MCF 10A (cell line): ENCODE measurements around the gene MIS12. TPM values are rescaled to one million over a fixed set of nuclear protein-coding genes. Genes with fewer than 3 reads are reported as not detected.

Experiments
- BruUV-seq: library from RNA; stranded (reverse); fragments of 400-500 nt; replicated peaks from 2 replicates; lab custom pipeline; 2021; lab: Mats Ljungman, UMichigan
- CTCF ChIA-PET: fragments of 300-600 bp; sonication (Branson Sonifier 250); formaldehyde crosslinking; extraction: SDS; loops from one replicate; lab custom pipeline; 2021; ENCODE audit warnings: antibody characterized with exemption, inconsistent platforms; lab: Yijun Ruan, JAX
- POLR2A ChIA-PET: fragments of 300-600, 350-650 bp; sonication (Branson Sonifier 250); formaldehyde crosslinking; extraction: SDS; loops from one replicate; lab custom pipeline; 2020; ENCODE audit warnings: antibody characterized with exemption, inconsistent platforms; lab: Yijun Ruan, JAX
- DNase-seq: peaks from one replicate; pipeline ENCODE4 v3.0.0-alpha.2; 2018; ENCODE audit not compliant: unreplicated experiment
- H3K27ac Mint-ChIP-seq: one replicate; pipeline ENCODE4 v1.8.0; 2022; ENCODE audit warnings: mild to moderate bottlenecking, low read depth, mixed read lengths; ENCODE audit not compliant: unreplicated experiment
- H3K27me3 Mint-ChIP-seq: one replicate; pipeline ENCODE4 v1.8.0; 2022; ENCODE audit warnings: mixed read lengths; ENCODE audit not compliant: insufficient read depth, unreplicated experiment
- H3K36me3 Mint-ChIP-seq: one replicate; pipeline ENCODE4 v1.8.0; 2022; ENCODE audit warnings: mild to moderate bottlenecking, moderate library complexity, mixed read lengths; ENCODE audit not compliant: insufficient read depth, unreplicated experiment
- H3K4me1 Mint-ChIP-seq: one replicate; pipeline ENCODE4 v1.8.0; 2022; ENCODE audit warnings: mixed read lengths; ENCODE audit not compliant: insufficient read depth, unreplicated experiment
- H3K4me3 Mint-ChIP-seq: one replicate; pipeline ENCODE4 v1.8.0; 2022; ENCODE audit warnings: mild to moderate bottlenecking, moderate library complexity, mixed read lengths; ENCODE audit not compliant: unreplicated experiment
- H3K9me3 Mint-ChIP-seq: one replicate; pipeline ENCODE4 v1.8.0; 2022; ENCODE audit warnings: mixed read lengths; ENCODE audit not compliant: unreplicated experiment
- intact Hi-C: fragments of 100-400 bp; cut with micrococcal nuclease; formaldehyde crosslinking; loops from 2 replicates; pipeline ENCODE4 v1.14.1; 2022
- total RNA-seq: library from RNA; stranded (reverse); gene quantifications from 2 replicates; pipeline ENCODE4 v1.2.3, GENCODE V29; 2022
- TF ChIP-seq, protein P1 (sequence below): fragments of 200-600 bp; IDR thresholded peaks from one replicate; pipeline ENCODE4 v1.8.0; 2022; ENCODE audit warnings: antibody characterized with exemption, mild to moderate bottlenecking; ENCODE audit not compliant: unreplicated experiment

MIS12 gene
- total RNA-seq, 1 experiment from 2014 or later, result 32.8 TPM

DNA sequence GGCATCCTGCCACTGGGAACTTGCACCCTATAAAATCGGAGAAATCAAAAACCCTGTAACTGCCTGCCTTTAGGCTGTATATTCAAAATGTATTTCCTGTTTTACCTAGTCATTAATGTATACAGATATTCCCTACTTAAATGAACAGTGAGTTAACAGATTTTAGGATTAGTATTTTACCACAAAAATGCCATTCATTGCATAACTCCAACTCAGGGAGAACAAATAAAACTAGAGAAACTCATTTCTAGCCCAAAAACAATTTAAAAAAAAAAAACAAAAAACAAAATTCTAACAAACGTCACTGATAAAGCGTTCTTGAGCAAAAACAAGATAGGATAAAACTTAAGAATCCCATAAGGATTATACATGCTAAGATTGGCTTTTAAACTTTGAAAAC is 13.9 kb upstream of the MIS12 start:
- TF ChIP-seq, protein P1, sequence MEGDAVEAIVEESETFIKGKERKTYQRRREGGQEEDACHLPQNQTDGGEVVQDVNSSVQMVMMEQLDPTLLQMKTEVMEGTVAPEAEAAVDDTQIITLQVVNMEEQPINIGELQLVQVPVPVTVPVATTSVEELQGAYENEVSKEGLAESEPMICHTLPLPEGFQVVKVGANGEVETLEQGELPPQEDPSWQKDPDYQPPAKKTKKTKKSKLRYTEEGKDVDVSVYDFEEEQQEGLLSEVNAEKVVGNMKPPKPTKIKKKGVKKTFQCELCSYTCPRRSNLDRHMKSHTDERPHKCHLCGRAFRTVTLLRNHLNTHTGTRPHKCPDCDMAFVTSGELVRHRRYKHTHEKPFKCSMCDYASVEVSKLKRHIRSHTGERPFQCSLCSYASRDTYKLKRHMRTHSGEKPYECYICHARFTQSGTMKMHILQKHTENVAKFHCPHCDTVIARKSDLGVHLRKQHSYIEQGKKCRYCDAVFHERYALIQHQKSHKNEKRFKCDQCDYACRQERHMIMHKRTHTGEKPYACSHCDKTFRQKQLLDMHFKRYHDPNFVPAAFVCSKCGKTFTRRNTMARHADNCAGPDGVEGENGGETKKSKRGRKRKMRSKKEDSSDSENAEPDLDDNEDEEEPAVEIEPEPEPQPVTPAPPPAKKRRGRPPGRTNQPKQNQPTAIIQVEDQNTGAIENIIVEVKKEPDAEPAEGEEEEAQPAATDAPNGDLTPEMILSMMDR, result no peak
- ChIA-PET CTCF (no interaction called here), POLR2A (interaction anchor here (3.1 kb wide), 1 partner anchor 13 kb away, joined by 26 read pairs; the partner anchor contains the start of genes DERL2 and MIS12)
- H3K4me1 Mint-ChIP-seq, result peaks cover 6% of the 10 kb centered on the region
- DNase-seq, result no peak
- H3K27me3 Mint-ChIP-seq, result no peaks in the 10 kb centered on the region
- no peak overlapping the region for H3K4me3 Mint-ChIP-seq
- peaks cover 75% of the 10 kb centered on the region for H3K36me3 Mint-ChIP-seq
- no TSS peak for BruUV-seq
- H3K9me3 Mint-ChIP-seq, result no peaks in the 10 kb centered on the region
- intact Hi-C loops, result no loop called here
- H3K27ac Mint-ChIP-seq, result no peak overlapping the region

DNA sequence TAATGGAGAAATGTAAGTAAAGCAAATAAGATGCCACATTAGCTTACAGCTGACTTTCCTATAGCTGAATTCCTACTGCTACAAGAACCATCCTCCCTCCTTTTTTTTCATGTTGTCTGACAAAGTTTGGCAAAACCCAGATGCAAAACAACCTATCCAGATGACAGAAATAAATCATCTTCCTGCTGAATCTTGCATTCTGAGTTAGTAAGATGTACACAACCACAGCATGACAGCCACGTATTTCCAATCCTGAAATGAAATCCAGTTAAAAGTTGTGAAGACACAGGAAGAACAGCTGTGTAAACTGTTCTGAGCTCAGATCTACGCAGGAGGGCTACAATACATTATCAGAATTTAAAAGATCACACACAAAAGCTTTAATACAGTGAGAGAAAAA is 12.5 kb upstream of the MIS12 start:
- no peak overlapping the region for H3K27ac Mint-ChIP-seq
- H3K9me3 Mint-ChIP-seq, result no peaks in the 10 kb centered on the region
- DNase-seq, result no peak
- no peaks in the 10 kb centered on the region for H3K27me3 Mint-ChIP-seq
- H3K4me3 Mint-ChIP-seq, result no peak overlapping the region
- CTCF ChIA-PET, result interaction anchor here (1.2 kb wide), 1 partner anchor 12 kb away, joined by 3 read pairs; the partner anchor contains the start of genes DERL2 and MIS12
- BruUV-seq, result no TSS peak
- no peaks in the 10 kb centered on the region for H3K4me1 Mint-ChIP-seq
- intact Hi-C loops, result no loop called here
- TF ChIP-seq, protein P1, result no peak
- peaks cover 86% of the 10 kb centered on the region for H3K36me3 Mint-ChIP-seq
- POLR2A ChIA-PET, result interaction anchor here (1.0 to 3.1 kb wide), 3 partner anchors 11 to 54 kb away, joined by 3 to 26 read pairs (median 4); partner anchors contain the start of genes C1QBP, DERL2, MIS12 and NUP88

DNA sequence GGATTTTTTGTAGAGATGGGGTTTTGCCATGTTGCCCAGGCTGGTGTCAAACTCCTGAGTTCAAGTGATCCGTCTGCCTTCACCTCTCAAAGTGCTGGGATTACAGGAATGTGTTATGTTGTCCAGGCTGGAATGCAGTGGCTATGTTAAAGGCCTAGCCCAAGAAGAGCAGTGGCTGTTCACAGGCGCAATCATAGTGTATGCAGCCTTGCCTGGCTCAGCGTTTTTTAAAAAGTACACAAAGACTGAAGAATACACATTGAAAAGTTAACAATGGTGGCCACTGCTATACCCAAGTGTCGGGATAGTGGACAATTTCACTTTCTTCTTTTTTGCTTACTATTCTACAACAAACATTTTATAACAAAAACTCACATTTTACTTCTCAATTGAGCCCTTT is 7.4 kb upstream of the MIS12 start:
- no peak for DNase-seq
- Mint-ChIP-seq H3K27ac (no peak overlapping the region), H3K4me3 (no peak overlapping the region), H3K36me3 (peaks cover 94% of the 10 kb centered on the region), H3K9me3 (no peaks in the 10 kb centered on the region), H3K27me3 (no peaks in the 10 kb centered on the region), H3K4me1 (no peaks in the 10 kb centered on the region)
- no TSS peak for BruUV-seq
- intact Hi-C loops, result no loop called here
- ChIA-PET POLR2A (interaction anchor here (1.3 kb wide), 1 partner anchor 34 kb away, joined by 3 read pairs; no protein-coding TSS in a partner anchor), CTCF (no interaction called here)
- TF ChIP-seq, protein P1, result no peak

DNA sequence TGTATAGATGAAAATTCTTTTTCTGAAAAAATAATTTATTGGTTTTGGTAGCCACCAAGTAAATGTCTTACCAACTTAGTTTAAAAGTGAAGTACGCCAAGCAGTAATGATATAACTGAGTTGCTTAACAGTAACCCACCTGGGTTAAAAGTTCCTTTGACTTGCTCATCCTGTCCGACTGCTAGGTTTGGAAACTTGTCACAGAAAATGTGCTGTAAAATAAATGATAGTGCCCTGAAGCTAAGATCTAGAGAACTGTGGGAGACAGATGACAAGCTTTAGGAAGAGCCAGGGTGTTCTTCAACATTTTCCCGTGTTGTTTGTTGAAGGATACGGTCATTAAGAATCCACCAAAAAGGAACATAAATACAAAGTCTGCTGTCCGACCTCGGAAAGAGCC is 5.4 kb upstream of the MIS12 start:
- Mint-ChIP-seq H3K27ac (no peak overlapping the region), H3K27me3 (no peaks in the 10 kb centered on the region), H3K4me3 (no peak overlapping the region), H3K36me3 (peaks cover 80% of the 10 kb centered on the region), H3K4me1 (no peaks in the 10 kb centered on the region), H3K9me3 (no peaks in the 10 kb centered on the region)
- TF ChIP-seq, protein P1, result no peak
- ChIA-PET CTCF (interaction anchor here (1.2 kb wide), 2 partner anchors 42 to 58 kb away, joined by 4 read pairs; partner anchors contain the start of gene C1QBP), POLR2A (no interaction called here)
- no TSS peak for BruUV-seq
- DNase-seq, result no peak
- intact Hi-C loops, result no loop called here
